Right lobe of liver (tissue), 4 donors: ENCODE measurements around the gene ALDH1B1.

Source experiments
- CTCF ChIP-seq, 4 donors: fragments of 200-600 bp in 3 of 4; fragments of 450-650 bp in 1 of 4; IDR thresholded peaks; one replicate each; pipeline versions ENCODE4 v1.5.1 to v1.8.0; 2016 to 2022; ENCODE audit warnings: antibody characterized with exemption in 4 of 4, mild to moderate bottlenecking in 2 of 4
- POLR2A ChIP-seq: fragments of 450-650 bp; IDR thresholded peaks from one replicate; pipeline ENCODE4 v1.6.1; 2017; ENCODE audit warnings: antibody characterized with exemption, mild to moderate bottlenecking
- donor health status: DM: no; HTN: no; CAD: no.
- donor health status: DM: no; HTN: no; CAD: no.
- donor health status: DM: no; HTN: yes; CAD: no.

GRCh38 chr9:38412751-38413150 lies 20.2 kb downstream of the ALDH1B1 start:
- no peak for TF ChIP-seq POLR2A
- no peak for TF ChIP-seq CTCF (IDR thresholded peaks at IDR 0.05)
